Stimulated activated CD8-positive, alpha-beta memory T cell treated with anti-CD3 and anti-CD28 coated beads, Interleukin-12 subunit alpha, Interleukin-12 subunit beta, amount 100 ng/mL, for 4 hours (primary cell): Measurements from ENCODE around the gene EYS.
"Not testable (repeated sequence)": the region's sequence is repeated elsewhere in the genome, so short reads cannot be mapped to it uniquely, and the experiment has no call there.

Experiments
- DNase-seq: peaks from one replicate; pipeline ENCODE4 v3.0.0-alpha.2; 2020; ENCODE audit warnings: low read depth

The EYS gene

GRCh38 chr6:64476935-64477334 is 1230.1 kb downstream of the EYS start:
- DNase-seq = no peak

GRCh38 chr6:64469405-64469804 is 1237.6 kb downstream of the EYS start:
- DNase-seq = not testable (repeated sequence)

GRCh38 chr6:64467656-64468055 is 1239.4 kb downstream of the EYS start:
- DNase-seq = no peak

- DNase-seq = no peak
Observed at GRCh38 chr6:64459411-64459944, 1247.5 kb downstream of the EYS start.

- DNase-seq = not testable (repeated sequence)
Observed at GRCh38 chr6:64448101-64448500, 1258.9 kb downstream of the EYS start.

DNA sequence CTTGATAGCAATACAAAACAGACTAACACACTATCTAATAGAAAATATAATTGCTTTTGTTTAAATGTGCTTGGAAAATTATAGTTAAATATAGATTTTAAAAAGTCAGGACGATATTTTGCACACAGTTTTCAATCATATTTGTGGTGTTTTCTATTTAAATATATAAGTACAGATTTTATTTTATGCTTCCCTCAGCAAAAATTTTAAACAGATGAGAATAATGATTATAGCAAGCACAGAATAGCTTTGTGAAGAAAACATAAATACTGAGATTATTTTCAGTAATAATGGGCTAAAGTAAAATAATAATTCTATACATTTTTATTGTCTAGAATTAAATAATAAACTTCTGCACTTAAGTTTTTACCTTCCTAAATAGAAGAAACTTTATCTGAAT is 1262.0 kb downstream of the EYS start:
- no peak for DNase-seq

- DNase-seq = no peak
Observed at GRCh38 chr6:64439274-64439673, 1267.8 kb downstream of the EYS start.

- DNase-seq = no peak
Observed at GRCh38 chr6:64437996-64438395, 1269.0 kb downstream of the EYS start.

GRCh38 chr6:64429926-64430325 is 1277.1 kb downstream of the EYS start:
- DNase-seq = no peak

DNA sequence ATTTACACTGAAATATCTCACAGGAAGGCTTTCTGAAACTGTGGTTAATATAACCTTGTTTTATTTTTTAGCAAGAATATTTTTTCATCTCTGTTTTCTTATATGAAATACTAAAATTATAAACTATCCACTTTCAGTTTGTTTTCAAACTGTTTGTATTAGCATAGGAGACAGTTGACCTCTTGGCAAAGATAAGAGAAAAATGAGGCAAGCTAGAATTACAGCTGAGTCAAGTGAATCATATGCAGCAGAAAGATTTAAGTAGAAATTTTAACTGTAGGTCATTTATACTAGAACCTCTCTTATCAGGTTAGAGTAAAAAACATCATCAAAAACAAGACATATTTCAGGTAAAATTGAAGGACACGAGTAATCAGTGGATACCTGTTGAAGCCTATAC is 1278.8 kb downstream of the EYS start:
- DNase-seq = no peak

GRCh38 chr6:64415926-64416325 is 1291.1 kb downstream of the EYS start:
- DNase-seq = no peak

DNA sequence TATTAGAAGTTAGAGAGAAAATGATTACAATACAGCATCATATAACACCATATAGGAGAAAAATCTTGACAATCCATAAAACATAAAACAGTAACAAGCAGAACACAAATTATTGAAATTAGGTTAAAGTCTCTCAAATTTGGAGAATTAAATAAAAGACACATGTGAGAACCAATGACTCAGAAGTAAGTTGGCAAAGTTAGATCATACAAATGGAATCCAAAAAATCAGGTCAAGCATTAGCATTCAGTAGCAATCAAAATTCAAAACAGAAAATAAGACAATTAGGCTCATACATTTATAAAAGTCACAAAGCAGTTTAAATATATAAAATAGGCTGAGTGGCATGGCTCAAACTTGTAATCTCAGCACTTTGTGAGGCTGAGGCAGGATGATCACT is 1295.8 kb downstream of the EYS start:
- no peak for DNase-seq

- no peak for DNase-seq
Observed at GRCh38 chr6:64409948-64410347, 1297.1 kb downstream of the EYS start.

GRCh38 chr6:64404396-64404795 is 1302.6 kb downstream of the EYS start:
- no peak for DNase-seq

DNA sequence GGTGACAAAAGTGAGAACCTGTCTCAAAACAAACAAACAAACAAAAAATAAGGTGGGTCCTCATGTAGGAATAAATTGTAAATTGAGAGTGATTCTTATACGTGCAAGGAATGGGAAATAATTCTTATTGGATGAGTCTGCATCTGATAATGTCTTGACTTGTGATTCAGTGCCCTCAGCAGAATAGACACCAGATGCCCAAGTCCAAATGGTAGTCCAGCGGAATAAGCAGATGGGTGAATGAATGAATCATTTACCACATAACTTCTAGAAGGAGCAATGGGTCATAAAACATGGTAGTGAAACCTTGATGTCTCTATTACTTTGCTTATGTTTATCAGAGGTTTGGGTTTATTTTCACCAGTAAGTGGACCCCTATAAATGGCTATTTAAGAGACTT is 1323.7 kb downstream of the EYS start:
- no peak for DNase-seq

DNA sequence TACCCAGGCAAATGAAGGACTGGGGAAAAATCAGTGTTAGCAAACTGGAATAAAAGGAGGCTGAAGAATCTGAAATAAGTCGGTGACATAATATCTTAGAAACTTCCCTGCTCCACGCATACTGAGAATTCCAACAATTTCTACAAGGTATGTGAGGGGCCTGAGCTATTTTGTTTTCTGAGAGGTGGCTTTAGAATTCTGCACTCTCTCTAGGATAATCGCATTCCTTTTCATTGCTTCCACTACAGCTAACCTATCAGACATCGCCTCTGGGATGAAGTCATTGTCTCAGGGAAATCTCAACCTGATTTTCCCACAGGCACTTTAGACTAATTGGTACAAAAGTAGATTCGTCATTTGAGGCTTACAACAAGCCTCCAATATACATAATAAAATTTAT is 1330.6 kb downstream of the EYS start:
- no peak for DNase-seq

- DNase-seq = no peak
Observed at GRCh38 chr6:64357430-64357829, 1349.6 kb downstream of the EYS start.

DNA sequence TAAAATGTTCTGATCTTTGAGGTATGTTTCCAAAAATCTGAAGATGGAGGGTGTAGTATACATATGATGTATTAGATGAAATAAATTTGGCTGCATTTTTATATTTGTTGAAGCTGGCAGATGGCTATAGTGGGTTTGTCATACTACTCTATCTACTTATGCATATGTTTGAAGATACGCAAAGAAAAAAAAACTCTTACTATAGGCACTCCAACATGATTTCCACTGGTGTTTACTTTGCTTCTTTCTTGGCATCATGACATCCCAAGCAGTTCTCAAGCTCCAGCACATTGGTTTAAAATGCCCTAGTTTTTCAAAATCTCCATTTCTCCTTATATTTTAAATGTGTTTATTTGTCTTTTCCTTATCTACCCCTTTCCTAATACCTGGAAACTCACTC is 1359.6 kb downstream of the EYS start:
- DNase-seq = no peak

- DNase-seq = no peak
Observed at GRCh38 chr6:64335195-64335594, 1371.8 kb downstream of the EYS start.

DNA sequence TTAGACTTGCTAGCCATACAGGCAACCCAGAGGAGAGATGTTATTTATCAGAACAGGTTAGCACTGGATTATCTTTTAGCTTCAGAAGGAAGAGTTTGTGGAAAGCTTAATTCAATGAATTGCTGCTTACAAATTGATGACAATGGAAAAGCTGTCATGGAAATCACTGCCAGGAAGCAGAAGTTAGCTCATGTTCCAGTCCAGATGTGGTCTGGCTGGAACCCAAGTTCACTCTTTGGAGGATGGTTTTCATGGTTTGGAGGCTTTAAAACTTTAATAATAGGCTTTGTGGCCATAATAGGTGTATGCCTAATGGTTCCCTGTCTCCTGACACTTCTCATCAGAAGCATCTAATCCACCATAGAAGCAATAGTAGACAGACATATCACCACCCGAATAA is 1372.4 kb downstream of the EYS start:
- no peak for DNase-seq

DNA sequence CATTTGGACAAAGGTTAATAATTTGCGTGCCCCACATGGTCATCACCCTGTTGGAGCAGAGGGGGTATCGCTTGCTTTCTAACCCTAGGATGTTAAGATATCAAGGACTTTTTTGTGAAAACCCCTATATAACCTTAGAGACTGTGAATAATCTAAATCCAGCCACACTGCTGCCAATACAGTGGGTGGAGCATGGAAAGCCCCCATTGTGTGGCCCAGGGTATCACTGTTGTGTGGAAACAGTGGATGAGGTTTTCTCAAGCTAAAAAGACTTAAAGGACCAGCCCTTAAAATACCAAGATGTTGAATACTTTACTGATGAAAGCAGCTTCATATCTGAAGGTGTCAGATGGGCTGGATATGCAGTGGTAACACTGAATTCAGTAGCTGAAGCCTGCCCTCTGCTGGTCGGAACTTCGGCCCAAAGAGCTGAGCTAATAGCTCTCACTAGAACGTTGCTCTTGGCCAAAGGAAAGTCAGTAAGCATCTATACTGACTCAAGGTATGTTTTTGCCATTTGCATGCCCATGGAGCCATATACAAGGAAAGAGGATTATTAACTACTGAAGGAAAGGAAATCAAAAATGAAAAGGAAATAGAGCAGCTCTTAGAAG is 1376.2 kb downstream of the EYS start:
- no peak for DNase-seq

- no peak for DNase-seq
Observed at GRCh38 chr6:64326939-64327338, 1380.1 kb downstream of the EYS start.

DNA sequence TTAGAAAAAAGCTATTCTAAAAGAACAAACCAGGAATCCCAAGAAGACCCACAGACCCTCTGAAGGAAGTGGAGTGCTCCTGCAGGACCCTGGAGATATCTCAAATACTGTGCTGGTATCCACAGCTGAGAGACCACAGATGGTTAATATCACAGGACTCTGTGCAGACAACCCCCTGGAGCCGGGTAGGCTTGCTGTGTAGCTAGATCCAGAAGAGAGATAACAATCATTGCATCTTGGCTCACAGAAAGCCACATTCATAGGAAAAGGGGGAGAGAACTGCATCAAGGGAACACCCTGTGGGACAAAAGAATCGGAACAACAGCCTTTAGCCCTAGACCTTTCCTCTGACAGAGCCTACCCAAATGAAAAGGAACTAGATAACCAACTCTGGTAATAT is 1381.9 kb downstream of the EYS start:
- no peak for DNase-seq

GRCh38 chr6:64310214-64310613 is 1396.8 kb downstream of the EYS start:
- DNase-seq = no peak
